Measurements from ENCODE around the gene OLR1. TPM values are rescaled to one million over a fixed set of nuclear protein-coding genes. Genes with fewer than 3 reads are reported as not detected.

The OLR1 gene
- total RNA-seq, 2 experiments from 2014 or later, result not detected

DNA sequence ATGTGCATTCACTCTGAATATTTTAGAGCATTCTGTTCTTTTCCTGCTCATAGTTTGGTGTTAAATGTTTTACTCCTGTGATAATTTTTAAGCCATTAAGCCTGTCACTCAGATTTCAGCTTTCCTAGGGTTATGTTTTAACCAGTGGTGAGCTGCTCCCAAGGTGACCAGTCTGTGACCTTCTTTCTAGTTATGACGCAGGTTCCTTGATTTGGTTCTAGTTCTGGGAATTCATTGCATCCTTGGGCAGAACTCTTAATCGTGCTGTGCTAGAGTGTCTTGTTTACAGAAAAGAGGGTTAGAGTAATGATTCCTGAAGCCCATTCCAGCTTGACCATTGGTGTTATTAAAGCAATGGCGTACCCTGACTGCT, 42.9 kb upstream of the OLR1 start:
- intact Hi-C loops (cut with micrococcal nuclease; ENCODE audit: unreplicated experiment), result loop anchor here (1.0 to 5.0 kb wide), 2 partner anchors 12 to 1807 kb away; no protein-coding TSS in a partner anchor
- TF ChIP-seq, protein P1, sequence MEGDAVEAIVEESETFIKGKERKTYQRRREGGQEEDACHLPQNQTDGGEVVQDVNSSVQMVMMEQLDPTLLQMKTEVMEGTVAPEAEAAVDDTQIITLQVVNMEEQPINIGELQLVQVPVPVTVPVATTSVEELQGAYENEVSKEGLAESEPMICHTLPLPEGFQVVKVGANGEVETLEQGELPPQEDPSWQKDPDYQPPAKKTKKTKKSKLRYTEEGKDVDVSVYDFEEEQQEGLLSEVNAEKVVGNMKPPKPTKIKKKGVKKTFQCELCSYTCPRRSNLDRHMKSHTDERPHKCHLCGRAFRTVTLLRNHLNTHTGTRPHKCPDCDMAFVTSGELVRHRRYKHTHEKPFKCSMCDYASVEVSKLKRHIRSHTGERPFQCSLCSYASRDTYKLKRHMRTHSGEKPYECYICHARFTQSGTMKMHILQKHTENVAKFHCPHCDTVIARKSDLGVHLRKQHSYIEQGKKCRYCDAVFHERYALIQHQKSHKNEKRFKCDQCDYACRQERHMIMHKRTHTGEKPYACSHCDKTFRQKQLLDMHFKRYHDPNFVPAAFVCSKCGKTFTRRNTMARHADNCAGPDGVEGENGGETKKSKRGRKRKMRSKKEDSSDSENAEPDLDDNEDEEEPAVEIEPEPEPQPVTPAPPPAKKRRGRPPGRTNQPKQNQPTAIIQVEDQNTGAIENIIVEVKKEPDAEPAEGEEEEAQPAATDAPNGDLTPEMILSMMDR (conservative IDR thresholded peaks at IDR 0.05; ENCODE audit: low read length), result no peak
- TF ChIP-seq EZH2phosphoT487 (IDR thresholded peaks at IDR 0.05; ENCODE audit: borderline replicate concordance, low read depth, low read length), result no peak
- DNase-seq (ENCODE audit: low spot score), result no peak
- ChIA-PET CTCF (ENCODE audit: unreplicated experiment) (interaction anchor here (0.8 to 1.3 kb wide), 2 partner anchors 45 to 62 kb away, joined by 3 to 4 read pairs; no protein-coding TSS in a partner anchor), POLR2A (interaction anchor here (1.2 to 5.9 kb wide), 6 partner anchors 11 to 61 kb away, joined by 3 to 59 read pairs (median 8); no protein-coding TSS in a partner anchor)
- peak overlapping the region; percentile 98 for H3K4me3 ChIP-seq (ENCODE audit: low read depth, low read length, poor library complexity, severe bottlenecking)
- H3K9me3 ChIP-seq (ENCODE audit: low read length), result no peaks in the 10 kb centered on the region
- H3K79me2 ChIP-seq (ENCODE audit: insufficient read depth, low read depth, low read length), result peaks cover 50% of the 10 kb centered on the region
- H3K4me1 ChIP-seq (ENCODE audit: insufficient read depth, low read length, poor library complexity, severe bottlenecking), result peaks cover 17% of the 10 kb centered on the region
- no peaks in the 10 kb centered on the region for H3K9me2 ChIP-seq (ENCODE audit: insufficient read depth, low read length)
- no peaks in the 10 kb centered on the region for H4K20me1 ChIP-seq (ENCODE audit: insufficient read depth, low read length)
- H2AFZ ChIP-seq (ENCODE audit: low read length), result no peak overlapping the region
- peak overlapping the region; percentile 78 for H3K4me2 ChIP-seq (ENCODE audit: low read length)
- BruUV-seq (replicated peaks), result no TSS peak
- H3K27ac ChIP-seq (ENCODE audit: low read depth, low read length, poor library complexity, severe bottlenecking), result peak overlapping the region; percentile 86
- H3K36me3 ChIP-seq (ENCODE audit: insufficient read depth, low read length), result peaks cover 51% of the 10 kb centered on the region

DNA sequence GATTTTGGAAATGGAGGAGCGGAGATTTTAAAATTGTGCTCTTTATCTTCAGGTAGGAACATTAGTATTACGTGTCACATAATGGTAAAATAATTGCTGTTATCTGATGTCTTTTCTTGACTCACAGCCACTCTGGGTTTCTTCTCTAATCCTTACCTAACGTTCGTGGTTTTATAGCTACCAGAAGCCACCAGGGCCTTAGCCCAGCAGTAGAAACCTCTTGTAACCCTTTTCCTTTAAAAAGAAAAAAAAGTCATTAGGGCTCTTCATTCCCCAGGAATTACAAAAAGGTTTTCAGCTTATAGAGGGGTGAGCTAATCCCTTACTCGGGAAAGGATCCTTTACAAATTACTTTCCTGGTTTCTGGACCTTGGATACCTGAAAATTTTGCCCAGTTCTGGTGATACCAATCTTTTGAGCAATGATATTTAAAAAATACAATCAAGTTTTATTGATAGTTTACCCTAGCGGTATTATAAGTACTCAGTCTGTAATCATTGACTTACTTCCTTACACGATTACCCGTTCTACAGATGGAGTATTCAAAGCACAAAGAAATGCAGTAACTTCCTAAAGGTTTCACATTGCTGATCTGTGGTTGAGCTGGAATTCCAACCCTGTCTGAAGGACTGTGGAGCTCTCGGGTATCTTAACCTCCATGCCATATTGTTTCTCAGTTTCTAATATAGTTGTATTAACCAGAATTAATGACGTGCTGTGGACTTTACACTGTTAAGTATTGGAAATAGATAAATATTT, 42.4 kb upstream of the OLR1 start:
- POLR2A ChIA-PET, result interaction anchor here (0.7 to 5.9 kb wide), 10 partner anchors 9 to 187 kb away, joined by 3 to 59 read pairs (median 5); no protein-coding TSS in a partner anchor
- peaks cover 17% of the 10 kb centered on the region for H3K4me1 ChIP-seq (ENCODE audit: insufficient read depth, low read length, poor library complexity, severe bottlenecking)
- H3K36me3 ChIP-seq (ENCODE audit: insufficient read depth, low read length), result peaks cover 46% of the 10 kb centered on the region
- intact Hi-C loops (cut with micrococcal nuclease; ENCODE audit: unreplicated experiment), result loop anchor here (1.0 to 5.0 kb wide), 2 partner anchors 13 to 1808 kb away; no protein-coding TSS in a partner anchor
- BruUV-seq (replicated peaks), result TSS peak; percentile 77
- TF ChIP-seq, protein P1 (conservative IDR thresholded peaks at IDR 0.05; ENCODE audit: low read length), result 0 out of 2 replicates have a peak, but pooled peaks have one; percentile 14
- no peak for TF ChIP-seq EZH2phosphoT487 (IDR thresholded peaks at IDR 0.05; ENCODE audit: borderline replicate concordance, low read depth, low read length)
- DNase-seq (ENCODE audit: low spot score), result no peak
- peaks cover 50% of the 10 kb centered on the region for H3K79me2 ChIP-seq (ENCODE audit: insufficient read depth, low read depth, low read length)
- H3K27ac ChIP-seq (ENCODE audit: low read depth, low read length, poor library complexity, severe bottlenecking), result peak overlapping the region; percentile 86
- peak overlapping the region; percentile 78 for H3K4me2 ChIP-seq (ENCODE audit: low read length)
- peak overlapping the region; percentile 98 for H3K4me3 ChIP-seq (ENCODE audit: low read depth, low read length, poor library complexity, severe bottlenecking)
- H3K9me3 ChIP-seq (ENCODE audit: low read length), result no peaks in the 10 kb centered on the region
- H2AFZ ChIP-seq (ENCODE audit: low read length), result peak overlapping the region; percentile 68; the same call in 1 of the 2 replicates
- H3K9me2 ChIP-seq (ENCODE audit: insufficient read depth, low read length), result no peaks in the 10 kb centered on the region
- H4K20me1 ChIP-seq (ENCODE audit: insufficient read depth, low read length), result no peaks in the 10 kb centered on the region
- CTCF ChIA-PET (ENCODE audit: unreplicated experiment), result interaction anchor here (0.6 to 1.3 kb wide), 4 partner anchors 8 to 61 kb away, joined by 3 to 4 read pairs (median 3); no protein-coding TSS in a partner anchor
